HG02884 (cell line): ENCODE data around the gene SDC4.

Experiments used
- ATAC-seq: cut with Tn5 transposase; IDR thresholded peaks from one replicate; pipeline ENCODE4 v1.9.1; 2021; ENCODE audit warnings: mild to moderate bottlenecking, moderate library complexity; ENCODE audit not compliant: unreplicated experiment

Gene SDC4

GRCh38 chr20:45347936-45348778 lies at the start of gene SDC4:
Gene SDC4 (minus strand): TSS chr20:45348424. CDS start chr20:45348384, 40 bp downstream.
- ATAC-seq = no peak

DNA sequence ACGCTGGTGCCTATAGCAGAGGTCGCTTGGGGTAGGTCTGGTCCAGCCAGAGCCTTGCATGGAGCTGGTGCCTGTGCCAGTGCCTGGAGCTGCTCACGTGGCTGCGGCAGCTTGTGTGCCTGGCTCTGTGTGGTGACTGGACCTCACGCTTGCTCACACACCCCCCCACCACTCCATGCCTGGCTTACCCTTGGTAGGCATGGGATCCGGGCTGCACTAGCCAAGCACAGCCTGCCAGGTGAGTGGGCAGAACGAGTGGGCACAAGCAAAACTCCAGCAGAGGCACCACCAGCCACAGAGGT lies 46.8 kb upstream of the SDC4 start:
- ATAC-seq = no peak

GRCh38 chr20:45394221-45395113 lies 46.2 kb upstream of the SDC4 start:
- no peak for ATAC-seq

GRCh38 chr20:45392733-45393132 lies 44.5 kb upstream of the SDC4 start:
- no peak for ATAC-seq

- ATAC-seq = no peak
Measured at GRCh38 chr20:45391559-45391958, 43.3 kb upstream of the SDC4 start.

GRCh38 chr20:45390931-45391330 lies 42.7 kb upstream of the SDC4 start:
- no peak for ATAC-seq

- ATAC-seq = no peak
Measured at GRCh38 chr20:45387274-45387673, 39.0 kb upstream of the SDC4 start.

- ATAC-seq = no peak
Measured at GRCh38 chr20:45378191-45378590, 30.0 kb upstream of the SDC4 start, which contains the start of gene TP53TG5. Gene TP53TG5 (minus strand): TSS chr20:45378325. CDS start chr20:45378236, 89 bp downstream.

- ATAC-seq = no peak
Measured at GRCh38 chr20:45377269-45377668, 29.0 kb upstream of the SDC4 start.

- no peak for ATAC-seq
Measured at GRCh38 chr20:45374966-45375365, 26.7 kb upstream of the SDC4 start.

GRCh38 chr20:45374101-45374467 lies 25.9 kb upstream of the SDC4 start:
- no peak for ATAC-seq

DNA sequence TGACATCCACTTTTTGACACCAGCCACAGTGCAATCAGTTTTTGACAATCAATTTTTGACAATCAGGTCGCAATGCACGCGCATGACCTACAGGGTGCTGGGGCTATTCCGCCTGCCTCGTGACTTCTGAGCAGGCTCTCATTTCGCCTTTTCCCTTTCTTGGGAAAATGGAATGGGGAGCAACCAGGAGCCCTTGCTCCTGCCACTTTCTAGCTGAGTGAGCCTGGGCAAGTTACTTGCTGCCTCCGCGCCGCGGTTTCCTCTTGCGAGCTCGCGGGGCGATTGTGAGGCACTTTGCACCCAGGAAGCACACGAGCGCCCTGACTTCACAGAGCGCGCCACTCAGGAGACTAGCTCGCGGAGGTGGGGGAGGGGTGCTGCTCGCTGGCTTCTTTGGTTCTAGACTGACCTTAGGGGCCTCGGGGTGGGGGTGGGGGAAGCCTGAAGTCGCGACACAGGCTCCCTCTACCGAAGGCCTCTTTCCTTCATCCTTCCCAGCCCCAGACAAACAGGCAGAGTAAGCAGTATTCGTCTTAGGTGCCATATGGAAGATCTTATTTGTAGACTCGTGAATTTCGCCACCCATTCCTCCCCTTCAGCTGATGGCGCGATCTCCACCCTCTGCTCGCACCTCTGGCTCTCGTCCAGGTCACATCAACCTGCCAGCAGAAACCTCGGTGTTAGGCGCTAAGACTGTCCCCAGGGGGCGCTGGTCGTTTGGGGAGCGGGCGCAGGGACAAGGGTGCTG lies 25.3 kb upstream of the SDC4 start:
- peak; percentile 59 for ATAC-seq

DNA sequence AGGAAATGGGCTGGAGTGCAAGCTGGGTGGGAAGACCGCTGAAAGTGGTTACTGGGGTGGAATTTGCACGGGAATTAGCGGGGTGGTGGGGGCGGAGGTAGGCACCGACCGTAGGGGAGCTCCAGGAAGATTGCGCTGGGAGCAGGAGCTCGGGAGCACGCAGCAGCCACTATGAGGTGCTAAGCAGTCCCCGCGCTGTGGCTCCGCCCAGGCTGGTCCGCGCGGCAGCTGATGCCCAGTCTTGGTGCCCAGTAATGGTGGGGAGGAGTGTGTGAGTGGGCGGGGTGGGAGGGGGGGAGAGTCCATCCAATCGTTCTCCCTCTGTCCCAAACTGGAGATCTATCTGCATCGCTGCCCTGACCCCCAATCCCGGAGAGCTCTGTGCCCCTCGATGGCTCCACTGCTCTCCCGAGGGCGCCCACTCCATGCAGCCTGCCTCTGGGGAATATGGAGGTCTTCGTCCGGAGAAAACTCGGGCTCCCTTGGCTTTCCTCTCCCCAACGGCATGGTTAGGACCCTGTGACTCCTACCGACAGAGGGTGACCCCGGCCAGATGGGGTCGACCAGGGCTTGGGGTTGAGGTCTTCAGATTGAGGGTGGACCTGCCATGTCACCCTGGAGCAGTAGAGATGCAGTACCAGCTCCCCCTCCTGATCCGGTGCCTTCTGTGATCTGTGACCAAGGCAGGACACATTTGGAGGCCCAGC lies 24.6 kb upstream of the SDC4 start:
- no peak for ATAC-seq

GRCh38 chr20:45372241-45372640 lies 24.0 kb upstream of the SDC4 start:
- ATAC-seq = no peak

DNA sequence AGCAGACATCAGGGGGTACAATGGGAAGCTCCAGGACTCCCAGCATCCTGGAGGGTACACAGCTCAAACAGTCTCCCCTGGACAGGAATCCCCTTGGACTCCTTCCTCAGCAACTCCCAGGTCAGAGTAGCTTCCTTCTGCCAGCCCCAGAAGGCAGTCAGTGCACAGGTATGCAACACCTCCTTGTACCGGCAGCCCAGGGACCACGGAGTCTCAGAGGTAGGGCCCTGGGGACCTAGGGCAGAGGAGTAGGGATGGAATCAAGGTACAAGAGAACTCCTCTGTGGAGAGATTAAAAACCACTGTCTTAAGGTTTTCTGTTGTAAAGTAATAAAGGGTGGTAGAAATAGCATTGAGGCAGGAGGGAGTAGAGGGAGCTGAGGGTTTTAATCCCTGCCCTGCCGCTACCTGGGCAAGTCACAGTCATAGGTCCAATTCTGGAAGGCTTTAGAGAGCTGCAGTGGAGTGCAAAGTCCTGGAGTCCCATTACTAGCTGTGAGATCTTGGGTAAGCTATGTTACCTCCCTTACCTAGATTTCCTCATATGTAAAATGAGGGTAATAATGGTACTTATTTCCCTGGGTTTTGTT lies 22.4 kb upstream of the SDC4 start:
- no peak for ATAC-seq

- ATAC-seq = peak; percentile 88
Measured at GRCh38 chr20:45368221-45368980, 20.2 kb upstream of the SDC4 start.

- no peak for ATAC-seq
Measured at GRCh38 chr20:45367126-45367525, 18.9 kb upstream of the SDC4 start.

DNA sequence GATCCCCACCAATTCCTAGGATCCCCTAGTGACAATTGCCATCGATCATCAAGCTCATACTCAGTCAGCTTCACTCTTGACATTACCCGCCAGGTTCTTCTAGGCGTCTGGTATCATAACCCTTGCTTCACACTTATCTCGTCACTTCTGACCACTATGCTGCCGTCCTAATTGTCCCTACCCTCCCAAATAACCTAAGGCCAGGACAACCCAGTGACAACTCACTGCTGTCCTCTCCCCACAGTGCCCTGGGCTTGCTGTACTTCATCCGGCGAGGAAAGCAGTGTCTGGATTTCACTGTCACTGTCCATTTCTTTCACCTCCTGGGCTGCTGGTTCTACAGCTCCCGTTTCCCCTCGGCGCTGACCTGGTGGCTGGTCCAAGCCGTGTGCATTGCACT lies 18.4 kb upstream of the SDC4 start:
- ATAC-seq = no peak

DNA sequence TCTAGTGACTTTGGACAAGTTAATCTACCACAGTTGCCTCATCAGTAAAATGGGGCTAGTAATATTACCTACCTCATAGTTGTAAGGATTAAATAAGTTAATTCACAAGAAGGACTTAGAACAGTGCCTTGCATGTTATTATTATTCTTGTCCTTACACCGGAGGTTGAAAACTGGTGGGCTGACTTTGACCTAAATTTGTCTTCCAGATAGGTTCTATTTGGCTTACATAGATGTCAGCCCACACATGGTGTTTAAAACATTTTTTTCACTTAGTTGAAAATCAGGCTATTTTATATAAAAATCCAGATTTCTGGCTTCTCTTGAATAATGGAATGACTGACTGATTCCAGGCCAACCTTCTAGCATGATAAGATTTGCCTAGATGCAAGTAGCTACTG lies 18.0 kb upstream of the SDC4 start:
- ATAC-seq = no peak
